K562 (cell line): ENCODE results near the gene NDUFB3. TPM values are rescaled to one million over a fixed set of nuclear protein-coding genes. Genes with fewer than 3 reads are reported as not detected.

Source experiments
- ARNT ChIP-seq, 2 experiments: fragments of 450-650 bp; IDR thresholded peaks; 2 replicates each; pipeline ENCODE4 v1.6.1; 2016; ENCODE audit warnings: mild to moderate bottlenecking in 1 of 2
- CREB3L1 ChIP-seq: fragments of 450-650 bp; IDR thresholded peaks from 2 replicates; pipeline ENCODE4 v1.6.1; 2014; ENCODE audit warnings: low read depth, mild to moderate bottlenecking, moderate library complexity, borderline replicate concordance
- CTBP1 ChIP-seq: fragments of 450-650 bp; IDR thresholded peaks from 2 replicates; pipeline ENCODE4 v1.6.1; 2016; ENCODE audit warnings: borderline replicate concordance
- FOXK2 ChIP-seq, 2 experiments: fragments of 450-650 bp; IDR thresholded peaks in 1 of 2; conservative IDR thresholded peaks in 1 of 2; 2 replicates each; pipeline ENCODE4 v1.6.1; 2016; ENCODE audit warnings: low read depth in 2 of 2, mild to moderate bottlenecking in 1 of 2
- HOXB6 ChIP-seq: fragments of 250-450 bp; sonication (Bioruptor Pico); IDR thresholded peaks from 2 replicates; pipeline ENCODE4 v1.5.1; 2022; ENCODE audit warnings: mild to moderate bottlenecking, borderline replicate concordance
- KDM5B ChIP-seq: fragments of 200-600 bp; sonication (generic); IDR thresholded peaks from 2 replicates; pipeline ENCODE4 v1.6.1; 2012; ENCODE audit warnings: low read depth, mild to moderate bottlenecking, moderate library complexity, low read length, control low read depth, inconsistent platforms; ENCODE audit not compliant: insufficient replicate concordance
- PCBP1 ChIP-seq: fragments of 200-400 bp; formaldehyde crosslinking; IDR thresholded peaks from 2 replicates; pipeline ENCODE4 v1.6.1; 2018; ENCODE audit warnings: mild to moderate bottlenecking, low read depth, low read length; ENCODE audit not compliant: poor library complexity, severe bottlenecking
- PCBP2 ChIP-seq: fragments of 200-400 bp; formaldehyde crosslinking; IDR thresholded peaks from 2 replicates; pipeline ENCODE4 v1.6.1; 2018; ENCODE audit warnings: low read length, low read depth, mild to moderate bottlenecking, moderate library complexity; ENCODE audit not compliant: poor library complexity, severe bottlenecking
- PHF21A ChIP-seq: fragments of 450-650 bp; IDR thresholded peaks from 2 replicates; pipeline ENCODE4 v1.6.1; 2017; ENCODE audit warnings: low read depth, borderline replicate concordance
- POLR2AphosphoS5 ChIP-seq: IDR thresholded peaks from 2 replicates; pipeline ENCODE4 v1.6.1; 2011; ENCODE audit warnings: mild to moderate bottlenecking, low read depth, low read length, moderate library complexity; ENCODE audit not compliant: control insufficient read depth, insufficient read depth
- RBBP5 ChIP-seq: fragments of 200-600 bp; sonication (generic); IDR thresholded peaks from 2 replicates; pipeline ENCODE4 v1.6.1; 2012; ENCODE audit warnings: borderline replicate concordance, mild to moderate bottlenecking, low read length, control low read depth, inconsistent platforms; ENCODE audit not compliant: insufficient read depth, poor library complexity, severe bottlenecking
- SIN3A ChIP-seq, 2 experiments: fragments of 150-350 bp in 1 of 2; IDR thresholded peaks; 2 replicates each; pipeline ENCODE4 v1.6.1; 2011 to 2016; ENCODE audit warnings: borderline replicate concordance in 2 of 2, low read depth in 2 of 2, low read length in 2 of 2, mild to moderate bottlenecking in 2 of 2, moderate library complexity in 2 of 2; ENCODE audit not compliant: control insufficient read depth in 1 of 2
- SRSF1 ChIP-seq: fragments of 200-400 bp; formaldehyde crosslinking; IDR thresholded peaks from 2 replicates; pipeline ENCODE4 v1.6.1; 2017; ENCODE audit warnings: mild to moderate bottlenecking, low read depth, low read length, moderate library complexity
- TSC22D4 ChIP-seq: fragments of 450-650 bp; IDR thresholded peaks from 2 replicates; pipeline ENCODE4 v1.6.1; 2016; ENCODE audit warnings: missing genetic modification characterization, missing biosample characterization, control low read depth
- ZBTB11 ChIP-seq, 3 experiments: fragments of 200-800 bp in 1 of 3; fragments of 250-450 bp in 1 of 3; fragments of 450-650 bp in 1 of 3; sonication (Bioruptor Pico) in 1 of 3; sonication (Bioruptor generic) in 1 of 3; formaldehyde crosslinking in 1 of 3; IDR thresholded peaks; 2 replicates each; pipeline versions ENCODE4 v1.6.1 to v1.8.0; 2016 to 2022; ENCODE audit warnings: mild to moderate bottlenecking in 2 of 3, missing genetic modification characterization in 2 of 3, missing compliant biosample characterization in 1 of 3, moderate library complexity in 1 of 3
- ZEB2 ChIP-seq: fragments of 450-650 bp; IDR thresholded peaks from 2 replicates; pipeline ENCODE4 v1.6.1; 2016
- ZNF174 ChIP-seq: fragments of 250-450 bp; sonication (Bioruptor Pico); IDR thresholded peaks from 2 replicates; pipeline ENCODE4 v1.4.0; 2020; ENCODE audit warnings: mild to moderate bottlenecking
- ZNF41 ChIP-seq: fragments of 250-450 bp; sonication (Bioruptor Pico); conservative IDR thresholded peaks from 2 replicates; pipeline ENCODE4 v1.4.0; 2020; ENCODE audit warnings: mild to moderate bottlenecking
- polyA plus RNA-seq, 8 experiments: library from polyadenylated mRNA; depleted of rRNA in 4 of 8; stranded (reverse) in 5 of 8; unstranded in 3 of 8; fragments of >200 nt; fragmentation: Nextera tagmentation in 2 of 8; fragmentation: Illumina TruSeq in 1 of 8; extraction: Ambion mirVana in 2 of 8; extraction: Trizol in 1 of 8; gene quantifications; 2 replicates each; pipeline versions ENCODE4 v1.2.1 to v1.2.3, GENCODE V29; 2011 to 2014; ENCODE audit warnings: inconsistent platforms in 1 of 8, missing spikeins in 1 of 8
- total RNA-seq, 7 experiments: library from RNA; depleted of rRNA in 6 of 7; stranded (reverse); fragments of >200 nt in 6 of 7; fragmentation: Illumina TruSeq in 2 of 7; extraction: Trizol in 2 of 7; gene quantifications; 2 replicates each; pipeline versions ENCODE4 v1.2.1 to v1.2.3, GENCODE V29; 2011 to 2021; ENCODE audit warnings: low replicate concordance in 1 of 7

Gene NDUFB3
- total and polyA plus RNA-seq, 9 of the 15 experiments (the other 6 are each of a cell fraction or from before 2014, with no cell fraction given): 126 to 786 (median 156) TPM

- TF ChIP-seq KDM5B (peak; percentile 33), SRSF1 (no peak), PCBP2 (no peak), SIN3A (IDR thresholded peaks at IDR 0.05; ENCODE audit: borderline replicate concordance in 2 of 2, control insufficient read depth in 1 of 2, low read depth in 2 of 2, low read length in 2 of 2) (0 out of 4 replicates have a peak, but pooled peaks of 1 of the 2 experiments have one; percentile 26), ZNF41 (CRISPR knock-in tag) (no peak), PCBP1 (no peak), RBBP5 (peak; percentile 3), CREB3L1 (0 out of 2 replicates have a peak, but pooled peaks have one; percentile 16), ZEB2 (peak; percentile 18; the same call in 1 of the 2 replicates), ZBTB11 (CRISPR knock-in tag; IDR thresholded peaks at IDR 0.05) (0 out of 6 replicates have a peak, but pooled peaks of 1 of the 3 experiments have one; percentile 14), HOXB6 (CRISPR knock-in tag) (no peak), CTBP1 (no peak), FOXK2 (conservative IDR thresholded peaks at IDR 0.05 in 1 of 2, IDR thresholded peaks at IDR 0.05 in 1 of 2; ENCODE audit: low read depth in 2 of 2) (peak in 1 of 2 experiments; percentile 39; a peak in 1 of 4 replicates), ZNF174 (CRISPR knock-in tag) (no peak), PHF21A (no peak), TSC22D4 (no peak), POLR2AphosphoS5 (no peak), ARNT (IDR thresholded peaks at IDR 0.05) (no peak)
Measured at GRCh38 chr2:201118961-201119854, 47.4 kb downstream of the NDUFB3 start (continued).
